SJCRH30 (cell line): ENCODE measurements around the gene HPGD. TPM values are rescaled to one million over a fixed set of nuclear protein-coding genes. Genes with fewer than 3 reads are reported as not detected.
A peak's percentile ranks its signal among the peaks of the same experiment; 100 is the strongest.

Experiments
- DNase-seq, 2 experiments: peaks; one replicate each; pipeline ENCODE4 v3.0.0-alpha.2; 2015 to 2020
- H3K27ac ChIP-seq: fragments of 250-450 bp; sonication (Bioruptor Pico); 2 replicates; pipeline ENCODE4 v1.5.1; 2020; ENCODE audit warnings: mild to moderate bottlenecking, moderate library complexity
- H3K27me3 ChIP-seq: fragments of 250-450 bp; sonication (Bioruptor Pico); 2 replicates; pipeline ENCODE4 v1.5.1; 2020; ENCODE audit warnings: mild to moderate bottlenecking, moderate library complexity
- H3K36me3 ChIP-seq: fragments of 250-450 bp; sonication (Bioruptor Pico); 2 replicates; pipeline ENCODE4 v1.5.1; 2020; ENCODE audit warnings: mild to moderate bottlenecking, moderate library complexity
- H3K4me1 ChIP-seq: fragments of 250-450 bp; sonication (Bioruptor Pico); 2 replicates; pipeline ENCODE4 v1.5.1; 2020; ENCODE audit warnings: mild to moderate bottlenecking, moderate library complexity
- H3K4me3 ChIP-seq: fragments of 250-450 bp; sonication (Bioruptor Pico); 2 replicates; pipeline ENCODE4 v1.5.1; 2020; ENCODE audit warnings: mild to moderate bottlenecking, moderate library complexity
- H3K9me3 ChIP-seq: fragments of 250-450 bp; sonication (Bioruptor Pico); replicated peaks from 2 replicates; pipeline ENCODE4 v1.5.1; 2020; ENCODE audit warnings: mild to moderate bottlenecking, moderate library complexity
- total RNA-seq: library from RNA; depleted of rRNA; stranded (reverse); fragments of >200 nt; shearing (Covaris generic); gene quantifications from 2 replicates; pipeline ENCODE4 v1.2.3, GENCODE V29; 2014; rRNA removed

The HPGD gene
- total RNA-seq = not detected in 2 replicates

- peak in 1 of 2 experiments; percentile 4 for DNase-seq
- no peaks in the 10 kb centered on the region for H3K36me3 ChIP-seq
- H3K9me3 ChIP-seq = no peaks in the 10 kb centered on the region
- no peaks in the 10 kb centered on the region for H3K4me1 ChIP-seq
- H3K4me3 ChIP-seq = peak within 1 kb of the TSS; percentile 7; the same call in 1 of the 2 replicates
- H3K27me3 ChIP-seq = no peaks in the 10 kb centered on the region
- H3K27ac ChIP-seq = no peak within 1 kb of the TSS
These were observed at the start of gene HPGD for GRCh38 chr4:174522183-174523024. HPGD (minus strand) TSS chr4:174522488; CDS start chr4:174522451, 37 bp downstream.

GRCh38 chr4:174564529-174564928 lies 42.2 kb upstream of the HPGD start:
- Histone ChIP-seq H3K9me3 (no peaks in the 10 kb centered on the region), H3K27me3 (no peaks in the 10 kb centered on the region), H3K36me3 (no peaks in the 10 kb centered on the region), H3K27ac (no peak overlapping the region), H3K4me1 (no peaks in the 10 kb centered on the region), H3K4me3 (no peak overlapping the region)
- DNase-seq = no peak

DNA sequence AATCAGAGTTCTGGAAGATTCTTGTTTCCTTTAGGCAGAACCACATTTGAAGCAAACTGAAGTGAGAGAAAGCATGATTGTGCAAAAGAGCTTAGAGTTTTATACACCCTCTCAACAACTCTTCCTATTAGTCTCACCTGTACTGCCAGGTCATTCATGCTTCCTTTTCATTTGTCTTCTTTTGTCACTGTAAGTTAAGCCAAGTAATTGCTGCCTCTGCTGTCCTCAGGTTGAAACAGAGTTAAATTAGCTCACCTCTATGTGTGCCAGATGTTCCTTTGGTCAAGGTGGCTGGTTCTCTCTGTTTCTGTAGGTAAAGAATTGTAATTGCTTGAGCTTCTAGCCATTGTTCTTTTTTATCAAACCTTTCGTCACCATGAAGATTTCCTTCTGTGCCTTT lies 41.1 kb upstream of the HPGD start:
- no peak overlapping the region for H3K4me3 ChIP-seq
- no peak for DNase-seq
- H3K4me1 ChIP-seq = no peaks in the 10 kb centered on the region
- H3K27ac ChIP-seq = no peak overlapping the region
- no peaks in the 10 kb centered on the region for H3K36me3 ChIP-seq
- no peaks in the 10 kb centered on the region for H3K9me3 ChIP-seq
- no peaks in the 10 kb centered on the region for H3K27me3 ChIP-seq

- DNase-seq = no peak
- Histone ChIP-seq H3K4me1 (no peaks in the 10 kb centered on the region), H3K4me3 (no peak overlapping the region), H3K27me3 (no peaks in the 10 kb centered on the region), H3K9me3 (no peaks in the 10 kb centered on the region), H3K27ac (no peak overlapping the region), H3K36me3 (no peaks in the 10 kb centered on the region)
These were observed 39.3 kb upstream of the HPGD start for GRCh38 chr4:174561560-174561959.

DNA sequence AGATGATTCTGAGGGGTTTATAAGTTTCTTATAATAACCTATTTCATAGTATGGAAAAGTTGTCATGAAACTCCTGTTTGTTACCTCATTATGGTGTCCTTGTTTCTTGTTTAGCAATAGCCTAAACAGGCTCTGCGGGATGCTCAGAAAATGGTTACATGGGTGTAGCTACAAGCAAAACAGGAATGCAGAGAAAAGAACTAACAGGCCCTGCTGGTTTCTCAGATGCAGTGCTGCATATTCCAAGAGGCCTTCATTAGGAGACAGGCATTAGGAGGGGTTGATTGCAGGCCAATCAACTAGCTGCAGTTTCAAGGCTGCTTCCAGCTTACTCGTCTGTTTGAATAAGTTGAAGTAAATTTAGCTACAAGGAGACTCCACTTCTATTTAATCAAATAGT lies 37.6 kb upstream of the HPGD start:
- Histone ChIP-seq H3K27ac (no peak overlapping the region), H3K36me3 (no peaks in the 10 kb centered on the region), H3K9me3 (no peaks in the 10 kb centered on the region), H3K4me1 (no peaks in the 10 kb centered on the region), H3K4me3 (no peak overlapping the region), H3K27me3 (no peaks in the 10 kb centered on the region)
- no peak for DNase-seq

- Histone ChIP-seq H3K4me1 (no peaks in the 10 kb centered on the region), H3K4me3 (no peak overlapping the region), H3K36me3 (no peaks in the 10 kb centered on the region), H3K9me3 (no peaks in the 10 kb centered on the region), H3K27ac (no peak overlapping the region), H3K27me3 (no peaks in the 10 kb centered on the region)
- DNase-seq = no peak
These were observed 33.7 kb upstream of the HPGD start for GRCh38 chr4:174555789-174556630.

DNA sequence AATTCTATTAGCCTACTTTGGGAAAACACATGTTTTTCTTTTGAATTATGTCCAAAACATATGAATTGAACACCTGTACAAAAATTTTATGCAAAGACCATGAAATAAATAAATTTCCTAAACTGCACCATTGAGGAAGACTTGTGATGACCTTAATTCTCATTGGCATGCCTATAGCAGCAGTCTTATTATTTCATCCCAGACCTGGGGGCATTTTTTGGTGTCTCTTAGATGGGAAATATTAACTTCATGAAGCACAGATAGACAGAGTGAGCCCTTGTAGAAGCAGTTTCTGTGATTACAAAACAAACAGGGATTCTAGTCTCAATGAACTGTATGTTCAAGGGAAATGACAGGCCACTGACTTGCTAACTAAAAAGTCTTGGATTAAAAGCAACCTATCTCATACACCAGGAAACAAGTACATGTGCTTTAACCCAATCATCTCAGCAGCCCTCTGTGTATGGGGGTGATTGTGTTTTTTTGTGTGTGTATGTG lies 32.0 kb upstream of the HPGD start:
- H3K9me3 ChIP-seq = no peaks in the 10 kb centered on the region
- no peaks in the 10 kb centered on the region for H3K4me1 ChIP-seq
- no peaks in the 10 kb centered on the region for H3K27me3 ChIP-seq
- H3K27ac ChIP-seq = no peak overlapping the region
- no peak overlapping the region for H3K4me3 ChIP-seq
- DNase-seq = no peak
- no peaks in the 10 kb centered on the region for H3K36me3 ChIP-seq

DNA sequence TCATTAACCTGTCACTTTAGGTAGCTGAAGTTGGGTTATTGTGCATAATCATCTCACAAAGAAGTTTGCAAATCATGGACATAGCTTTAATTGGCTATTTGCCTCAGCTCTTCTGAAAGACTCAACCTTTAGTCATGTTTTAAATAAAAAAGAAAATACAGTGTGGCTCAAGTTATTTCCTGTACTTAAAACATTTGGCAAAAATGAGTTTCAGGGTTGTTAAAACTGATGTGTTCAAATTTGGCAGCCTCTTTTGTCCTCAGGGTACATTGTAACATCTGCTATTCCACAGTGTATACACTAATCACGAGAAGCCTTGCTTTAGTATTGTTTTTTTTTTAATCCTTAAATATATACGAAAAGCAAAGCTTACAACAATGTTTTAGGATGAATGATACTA lies 31.5 kb upstream of the HPGD start:
- H3K27me3 ChIP-seq = no peaks in the 10 kb centered on the region
- no peaks in the 10 kb centered on the region for H3K36me3 ChIP-seq
- H3K9me3 ChIP-seq = no peaks in the 10 kb centered on the region
- no peak overlapping the region for H3K4me3 ChIP-seq
- DNase-seq = no peak
- H3K27ac ChIP-seq = no peak overlapping the region
- H3K4me1 ChIP-seq = no peaks in the 10 kb centered on the region

GRCh38 chr4:174553031-174553430 lies 30.7 kb upstream of the HPGD start:
- H3K9me3 ChIP-seq = no peaks in the 10 kb centered on the region
- no peaks in the 10 kb centered on the region for H3K27me3 ChIP-seq
- no peak overlapping the region for H3K4me3 ChIP-seq
- H3K27ac ChIP-seq = no peak overlapping the region
- H3K4me1 ChIP-seq = no peaks in the 10 kb centered on the region
- DNase-seq = no peak
- H3K36me3 ChIP-seq = no peaks in the 10 kb centered on the region

DNA sequence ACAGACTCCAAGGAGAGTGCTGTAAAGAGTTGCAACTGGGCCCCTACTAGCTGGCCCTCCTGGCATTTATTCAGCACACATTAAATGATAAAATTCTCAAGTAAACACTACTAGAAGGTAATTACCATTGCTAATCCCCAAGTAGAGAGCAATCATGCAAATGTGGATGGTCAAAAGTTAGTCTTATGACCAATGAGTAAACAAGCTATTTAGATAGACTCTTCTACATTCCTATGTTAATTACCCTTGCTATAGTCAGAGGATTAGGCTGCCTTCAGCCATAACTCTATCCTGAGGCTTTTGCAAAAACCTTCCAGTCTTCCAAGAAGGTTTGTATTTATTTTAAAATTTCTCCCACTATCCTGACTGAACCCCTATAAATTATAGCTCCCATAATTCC lies 28.3 kb upstream of the HPGD start:
- Histone ChIP-seq H3K9me3 (no peaks in the 10 kb centered on the region), H3K36me3 (no peaks in the 10 kb centered on the region), H3K27ac (no peak overlapping the region), H3K27me3 (no peaks in the 10 kb centered on the region), H3K4me1 (no peaks in the 10 kb centered on the region), H3K4me3 (no peak overlapping the region)
- no peak for DNase-seq

DNA sequence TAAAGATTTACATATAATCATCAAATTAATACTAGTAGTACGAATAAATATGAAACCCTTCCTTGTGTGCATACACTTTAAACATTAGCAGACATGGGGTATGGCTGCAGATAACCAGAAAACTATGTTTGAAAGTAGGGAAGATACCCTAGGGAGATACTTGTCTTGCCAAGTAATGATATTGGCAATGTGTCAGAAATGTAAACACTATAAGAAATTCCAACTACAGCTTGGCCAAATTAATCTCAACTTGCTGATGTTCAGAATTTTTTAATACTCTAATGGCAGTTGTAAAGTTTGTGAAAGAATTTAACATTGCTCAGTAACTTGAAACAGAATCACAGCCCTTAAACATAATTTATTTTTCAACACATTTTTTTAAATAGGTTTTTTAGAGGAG lies 27.4 kb upstream of the HPGD start:
- no peak for DNase-seq
- H3K4me1 ChIP-seq = no peaks in the 10 kb centered on the region
- H3K9me3 ChIP-seq = no peaks in the 10 kb centered on the region
- no peak overlapping the region for H3K27ac ChIP-seq
- H3K4me3 ChIP-seq = no peak overlapping the region
- no peaks in the 10 kb centered on the region for H3K36me3 ChIP-seq
- H3K27me3 ChIP-seq = no peaks in the 10 kb centered on the region

- Histone ChIP-seq H3K27me3 (no peaks in the 10 kb centered on the region), H3K4me3 (no peak overlapping the region), H3K36me3 (no peaks in the 10 kb centered on the region), H3K4me1 (no peaks in the 10 kb centered on the region), H3K27ac (no peak overlapping the region), H3K9me3 (no peaks in the 10 kb centered on the region)
- no peak for DNase-seq
These were observed 23.0 kb upstream of the HPGD start for GRCh38 chr4:174545268-174545667.

DNA sequence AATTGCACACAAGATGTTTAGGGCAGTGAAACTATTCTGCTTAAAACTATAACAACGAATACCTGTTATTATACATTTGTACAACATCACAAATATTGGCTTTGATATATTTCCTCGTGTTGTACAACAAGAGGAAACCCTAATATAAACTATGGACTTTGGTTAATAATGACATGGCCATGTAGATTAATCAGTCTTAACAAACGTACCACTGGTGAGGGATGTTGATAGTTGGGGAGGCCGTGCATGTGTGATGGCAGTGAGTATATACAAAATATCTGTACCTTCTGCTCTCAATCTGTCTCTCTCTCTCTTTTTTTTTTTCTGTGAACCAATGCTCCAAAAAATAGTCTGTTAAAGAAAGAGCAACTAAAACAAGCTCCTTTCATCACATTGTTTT lies 22.2 kb upstream of the HPGD start:
- no peaks in the 10 kb centered on the region for H3K36me3 ChIP-seq
- no peaks in the 10 kb centered on the region for H3K27me3 ChIP-seq
- H3K27ac ChIP-seq = no peak overlapping the region
- no peaks in the 10 kb centered on the region for H3K4me1 ChIP-seq
- no peak for DNase-seq
- no peaks in the 10 kb centered on the region for H3K9me3 ChIP-seq
- H3K4me3 ChIP-seq = no peak overlapping the region

DNA sequence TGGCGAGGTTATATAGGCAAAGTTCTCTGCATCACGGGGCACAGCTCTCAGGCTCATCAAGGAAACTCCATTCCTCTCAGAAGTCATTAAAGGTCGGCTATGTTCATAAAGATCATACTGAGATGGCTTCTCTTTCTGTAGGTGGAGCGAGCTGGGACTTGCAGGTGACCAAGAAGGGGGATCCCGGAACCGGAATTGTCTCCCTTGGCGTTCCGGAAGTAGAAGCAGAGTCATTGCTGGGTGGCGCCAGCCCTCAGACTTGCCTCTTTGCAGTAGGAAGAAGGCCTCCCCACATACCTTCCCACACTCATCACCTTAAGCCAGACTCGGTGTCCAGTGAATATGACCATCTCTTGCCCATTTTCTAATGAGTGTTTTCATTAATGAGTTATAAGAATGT lies 17.9 kb upstream of the HPGD start:
- DNase-seq = no peak
- no peaks in the 10 kb centered on the region for H3K9me3 ChIP-seq
- no peaks in the 10 kb centered on the region for H3K27me3 ChIP-seq
- H3K4me3 ChIP-seq = no peak overlapping the region
- H3K27ac ChIP-seq = no peak overlapping the region
- no peaks in the 10 kb centered on the region for H3K4me1 ChIP-seq
- no peaks in the 10 kb centered on the region for H3K36me3 ChIP-seq

DNA sequence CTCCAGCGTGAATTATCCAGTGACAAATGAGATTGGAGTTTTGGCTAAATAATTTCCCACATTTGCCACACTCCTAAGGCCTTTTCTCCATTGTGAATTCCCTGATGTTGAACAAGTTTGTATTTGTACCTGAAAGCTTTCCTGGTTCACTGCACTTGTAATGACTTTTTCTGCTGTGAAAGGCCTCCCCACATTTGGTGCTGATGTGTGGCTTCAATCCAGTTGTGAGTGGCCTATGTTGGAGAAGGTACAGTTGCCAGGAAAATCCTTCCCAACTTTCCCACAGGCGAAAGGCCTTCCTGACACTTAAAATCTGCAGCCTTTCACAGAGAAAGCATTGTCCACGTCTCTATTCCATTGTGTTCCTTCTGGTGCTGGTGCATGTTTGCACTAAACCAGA lies 17.3 kb upstream of the HPGD start:
- Histone ChIP-seq H3K4me1 (no peaks in the 10 kb centered on the region), H3K27me3 (no peaks in the 10 kb centered on the region), H3K4me3 (no peak overlapping the region), H3K27ac (no peak overlapping the region), H3K36me3 (no peaks in the 10 kb centered on the region), H3K9me3 (no peaks in the 10 kb centered on the region)
- no peak for DNase-seq
